Measurements from ENCODE around the gene COASY.

DNA sequence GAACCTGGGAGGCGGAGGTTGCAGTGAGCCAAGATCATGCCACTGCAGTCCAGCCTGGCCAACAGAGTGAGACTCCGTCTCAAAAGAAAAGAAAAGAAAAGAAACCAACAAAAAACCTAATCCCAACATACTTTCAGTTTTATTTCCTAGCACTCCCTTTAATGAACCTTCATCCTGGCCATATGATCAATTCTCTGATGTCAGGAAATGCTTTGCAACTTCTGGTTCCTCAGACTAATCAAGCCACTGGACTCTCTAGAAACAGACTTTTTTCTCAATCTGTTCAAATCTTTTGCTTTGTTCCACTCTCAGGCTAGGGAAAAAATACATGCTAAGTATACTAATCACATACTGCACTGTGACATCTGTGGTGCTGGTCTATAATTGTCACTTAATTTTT is 28.9 kb downstream of the COASY start:
- TF ChIP-seq POLR2A (IDR thresholded peaks at IDR 0.05) (no peak), EP300 (IDR thresholded peaks at IDR 0.05) (no peak), POLR2AphosphoS5 (IDR thresholded peaks at IDR 0.05) (no peak)
- TF ChIP-seq, protein P1, sequence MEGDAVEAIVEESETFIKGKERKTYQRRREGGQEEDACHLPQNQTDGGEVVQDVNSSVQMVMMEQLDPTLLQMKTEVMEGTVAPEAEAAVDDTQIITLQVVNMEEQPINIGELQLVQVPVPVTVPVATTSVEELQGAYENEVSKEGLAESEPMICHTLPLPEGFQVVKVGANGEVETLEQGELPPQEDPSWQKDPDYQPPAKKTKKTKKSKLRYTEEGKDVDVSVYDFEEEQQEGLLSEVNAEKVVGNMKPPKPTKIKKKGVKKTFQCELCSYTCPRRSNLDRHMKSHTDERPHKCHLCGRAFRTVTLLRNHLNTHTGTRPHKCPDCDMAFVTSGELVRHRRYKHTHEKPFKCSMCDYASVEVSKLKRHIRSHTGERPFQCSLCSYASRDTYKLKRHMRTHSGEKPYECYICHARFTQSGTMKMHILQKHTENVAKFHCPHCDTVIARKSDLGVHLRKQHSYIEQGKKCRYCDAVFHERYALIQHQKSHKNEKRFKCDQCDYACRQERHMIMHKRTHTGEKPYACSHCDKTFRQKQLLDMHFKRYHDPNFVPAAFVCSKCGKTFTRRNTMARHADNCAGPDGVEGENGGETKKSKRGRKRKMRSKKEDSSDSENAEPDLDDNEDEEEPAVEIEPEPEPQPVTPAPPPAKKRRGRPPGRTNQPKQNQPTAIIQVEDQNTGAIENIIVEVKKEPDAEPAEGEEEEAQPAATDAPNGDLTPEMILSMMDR (IDR thresholded peaks at IDR 0.05), result no peak
